HCT116 (cell line): ENCODE data around the gene SCG3. TPM values are rescaled to one million over a fixed set of nuclear protein-coding genes. Genes with fewer than 3 reads are reported as not detected.

Experiments
- JUND ChIP-seq: IDR thresholded peaks from 2 replicates; pipeline ENCODE4 v1.6.1; 2012
- SIN3A ChIP-seq: IDR thresholded peaks from 2 replicates; pipeline ENCODE4 v1.6.1; 2012; ENCODE audit warnings: low read depth
- YY1 ChIP-seq: IDR thresholded peaks from 2 replicates; pipeline ENCODE4 v1.6.1; 2011; ENCODE audit warnings: low read length, low read depth, moderate library complexity, mild to moderate bottlenecking; ENCODE audit not compliant: insufficient replicate concordance; ENCODE audit errors: extremely low read depth
- total RNA-seq: library from RNA; stranded (reverse); gene quantifications from one replicate; pipeline ENCODE4 v1.2.1, GENCODE V29; 2021; ENCODE audit not compliant: unreplicated experiment
- TF ChIP-seq, protein P1 (sequence below): IDR thresholded peaks from 2 replicates; pipeline ENCODE4 v1.6.1; 2012; ENCODE audit warnings: low read depth
- TF ChIP-seq, protein P2 (sequence below): IDR thresholded peaks from 2 replicates; pipeline ENCODE4 v1.6.1; 2012
- TF ChIP-seq, protein P3 (sequence below): IDR thresholded peaks from 2 replicates; pipeline ENCODE4 v1.6.1; 2011; ENCODE audit warnings: mild to moderate bottlenecking, low read length, moderate library complexity; ENCODE audit not compliant: insufficient replicate concordance; ENCODE audit errors: extremely low read depth

SCG3 gene
- total RNA-seq, 1 experiment from 2014 or later: not detected

DNA sequence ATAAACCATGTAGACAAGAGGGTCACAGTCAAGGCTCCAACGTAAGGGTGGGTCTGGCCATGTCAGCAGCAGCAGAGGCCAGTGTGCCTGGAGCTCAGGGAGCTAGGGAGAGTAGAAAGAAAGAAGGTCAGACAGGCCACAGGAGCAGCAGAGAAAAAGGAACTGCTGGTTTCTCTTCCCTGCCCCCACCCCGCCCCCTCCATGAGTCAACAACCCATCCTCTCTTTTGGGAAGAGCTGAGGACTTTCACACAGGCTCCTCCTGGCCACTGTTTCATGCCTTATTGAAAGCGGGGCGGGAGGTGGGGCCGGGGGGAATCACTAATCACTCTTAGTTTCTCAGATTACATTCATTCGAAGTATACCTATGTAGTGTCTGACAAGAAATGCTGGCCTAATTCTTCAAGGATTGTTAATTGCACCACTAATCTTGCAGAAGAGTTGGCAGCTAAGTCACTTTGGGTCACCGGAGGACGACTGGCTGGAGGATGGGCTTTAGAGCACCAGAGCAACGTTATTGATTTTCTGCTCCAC lies 9.1 kb upstream of the SCG3 start (continued):
- TF ChIP-seq, protein P1, sequence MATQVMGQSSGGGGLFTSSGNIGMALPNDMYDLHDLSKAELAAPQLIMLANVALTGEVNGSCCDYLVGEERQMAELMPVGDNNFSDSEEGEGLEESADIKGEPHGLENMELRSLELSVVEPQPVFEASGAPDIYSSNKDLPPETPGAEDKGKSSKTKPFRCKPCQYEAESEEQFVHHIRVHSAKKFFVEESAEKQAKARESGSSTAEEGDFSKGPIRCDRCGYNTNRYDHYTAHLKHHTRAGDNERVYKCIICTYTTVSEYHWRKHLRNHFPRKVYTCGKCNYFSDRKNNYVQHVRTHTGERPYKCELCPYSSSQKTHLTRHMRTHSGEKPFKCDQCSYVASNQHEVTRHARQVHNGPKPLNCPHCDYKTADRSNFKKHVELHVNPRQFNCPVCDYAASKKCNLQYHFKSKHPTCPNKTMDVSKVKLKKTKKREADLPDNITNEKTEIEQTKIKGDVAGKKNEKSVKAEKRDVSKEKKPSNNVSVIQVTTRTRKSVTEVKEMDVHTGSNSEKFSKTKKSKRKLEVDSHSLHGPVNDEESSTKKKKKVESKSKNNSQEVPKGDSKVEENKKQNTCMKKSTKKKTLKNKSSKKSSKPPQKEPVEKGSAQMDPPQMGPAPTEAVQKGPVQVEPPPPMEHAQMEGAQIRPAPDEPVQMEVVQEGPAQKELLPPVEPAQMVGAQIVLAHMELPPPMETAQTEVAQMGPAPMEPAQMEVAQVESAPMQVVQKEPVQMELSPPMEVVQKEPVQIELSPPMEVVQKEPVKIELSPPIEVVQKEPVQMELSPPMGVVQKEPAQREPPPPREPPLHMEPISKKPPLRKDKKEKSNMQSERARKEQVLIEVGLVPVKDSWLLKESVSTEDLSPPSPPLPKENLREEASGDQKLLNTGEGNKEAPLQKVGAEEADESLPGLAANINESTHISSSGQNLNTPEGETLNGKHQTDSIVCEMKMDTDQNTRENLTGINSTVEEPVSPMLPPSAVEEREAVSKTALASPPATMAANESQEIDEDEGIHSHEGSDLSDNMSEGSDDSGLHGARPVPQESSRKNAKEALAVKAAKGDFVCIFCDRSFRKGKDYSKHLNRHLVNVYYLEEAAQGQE: no peak
- TF ChIP-seq JUND (no peak), SIN3A (no peak), YY1 (no peak)
- TF ChIP-seq, protein P2, sequence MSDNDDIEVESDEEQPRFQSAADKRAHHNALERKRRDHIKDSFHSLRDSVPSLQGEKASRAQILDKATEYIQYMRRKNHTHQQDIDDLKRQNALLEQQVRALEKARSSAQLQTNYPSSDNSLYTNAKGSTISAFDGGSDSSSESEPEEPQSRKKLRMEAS: no peak
- TF ChIP-seq, protein P3, sequence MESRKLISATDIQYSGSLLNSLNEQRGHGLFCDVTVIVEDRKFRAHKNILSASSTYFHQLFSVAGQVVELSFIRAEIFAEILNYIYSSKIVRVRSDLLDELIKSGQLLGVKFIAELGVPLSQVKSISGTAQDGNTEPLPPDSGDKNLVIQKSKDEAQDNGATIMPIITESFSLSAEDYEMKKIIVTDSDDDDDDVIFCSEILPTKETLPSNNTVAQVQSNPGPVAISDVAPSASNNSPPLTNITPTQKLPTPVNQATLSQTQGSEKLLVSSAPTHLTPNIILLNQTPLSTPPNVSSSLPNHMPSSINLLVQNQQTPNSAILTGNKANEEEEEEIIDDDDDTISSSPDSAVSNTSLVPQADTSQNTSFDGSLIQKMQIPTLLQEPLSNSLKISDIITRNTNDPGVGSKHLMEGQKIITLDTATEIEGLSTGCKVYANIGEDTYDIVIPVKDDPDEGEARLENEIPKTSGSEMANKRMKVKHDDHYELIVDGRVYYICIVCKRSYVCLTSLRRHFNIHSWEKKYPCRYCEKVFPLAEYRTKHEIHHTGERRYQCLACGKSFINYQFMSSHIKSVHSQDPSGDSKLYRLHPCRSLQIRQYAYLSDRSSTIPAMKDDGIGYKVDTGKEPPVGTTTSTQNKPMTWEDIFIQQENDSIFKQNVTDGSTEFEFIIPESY: no peak
